Endothelial cell of umbilical vein (primary cell): ENCODE measurements around the gene CD151. TPM values are rescaled to one million over a fixed set of nuclear protein-coding genes. Genes with fewer than 3 reads are reported as not detected.

Source experiments
- BruUV-seq: library from RNA; stranded (reverse); fragments of 400-500 nt; replicated peaks from 2 replicates; lab custom pipeline; 2021; lab: Mats Ljungman, UMichigan
- CTCF ChIA-PET: fragments of 300-600, 350-600 bp; sonication (Branson Sonifier 250); formaldehyde crosslinking; loops from one replicate; lab custom pipeline; 2021; ENCODE audit warnings: antibody characterized with exemption, inconsistent platforms; lab: Charles Lee
- POLR2A ChIA-PET: fragments of 300-600, 350-600 bp; sonication (Branson Sonifier 250); formaldehyde crosslinking; loops from one replicate; lab custom pipeline; 2021; ENCODE audit warnings: antibody characterized with exemption, inconsistent platforms; lab: Charles Lee
- DNase-seq: peaks from one replicate; pipeline ENCODE4 v3.0.0-alpha.2; 2011; ENCODE audit warnings: low read depth, low spot score
- FAIRE-seq: peaks from 2 replicates; lab custom pipeline; 2011; peaks lifted over from hg19 to GRCh38; lab: Jason Lieb, UNC
- H2AFZ ChIP-seq: 2 replicates; pipeline ENCODE4 v1.6.0; 2012; ENCODE audit warnings: low read depth, low read length, control low read depth, inconsistent platforms
- H3K27ac ChIP-seq: 2 replicates; pipeline ENCODE4 v1.5.1; 2011; ENCODE audit warnings: low read depth, mild to moderate bottlenecking, control low read depth, low read length, moderate library complexity; ENCODE audit not compliant: insufficient read depth
- H3K27me3 ChIP-seq, 2 experiments: 2 replicates each; pipeline versions ENCODE4 v1.6.0 to v1.6.1; 2011; ENCODE audit warnings: low read length in 2 of 2, mixed read lengths in 1 of 2; ENCODE audit not compliant: control insufficient read depth in 2 of 2, insufficient read depth in 2 of 2
- H3K36me3 ChIP-seq, 2 experiments: 2 replicates in 1 of 2; 3 replicates in 1 of 2; pipeline ENCODE4 v1.5.1; 2011; ENCODE audit warnings: low read length in 2 of 2, mild to moderate bottlenecking in 1 of 2, moderate library complexity in 1 of 2; ENCODE audit not compliant: control insufficient read depth in 2 of 2, insufficient read depth in 2 of 2; ENCODE audit errors: extremely low read depth in 1 of 2
- H3K4me1 ChIP-seq: 3 replicates; pipeline ENCODE4 v1.5.1; 2011; ENCODE audit warnings: mild to moderate bottlenecking, low read length; ENCODE audit not compliant: control insufficient read depth, insufficient read depth; ENCODE audit errors: extremely low read depth
- H3K4me2 ChIP-seq: 2 replicates; pipeline ENCODE4 v1.6.1; 2011; ENCODE audit warnings: low read length, control low read depth, mixed read lengths; ENCODE audit not compliant: insufficient read depth
- H3K4me3 ChIP-seq, 3 experiments: fragments of 200-600 bp in 1 of 3; sonication (generic), shearing (Covaris generic) in 1 of 3; replicated peaks in 1 of 3; 2 replicates each; pipeline ENCODE4 v1.5.1; 2011 to 2016; ENCODE audit warnings: control low read depth in 3 of 3, low read length in 3 of 3, mild to moderate bottlenecking in 2 of 3, inconsistent platforms in 1 of 3, low read depth in 1 of 3, moderate library complexity in 1 of 3; ENCODE audit not compliant: insufficient read depth in 1 of 3
- H3K79me2 ChIP-seq: 2 replicates; pipeline ENCODE4 v1.6.0; 2012; ENCODE audit warnings: low read length, inconsistent platforms; ENCODE audit not compliant: control insufficient read depth, insufficient read depth
- H3K9ac ChIP-seq: replicated peaks from 2 replicates; pipeline ENCODE3; 2011; ENCODE audit warnings: low read length, control low read depth; ENCODE audit not compliant: insufficient read depth; ENCODE audit errors: extremely low read depth
- H3K9me1 ChIP-seq: replicated peaks from 3 replicates; pipeline ENCODE4 v1.6.0; 2011; ENCODE audit warnings: mild to moderate bottlenecking, low read length; ENCODE audit not compliant: control insufficient read depth, insufficient read depth; ENCODE audit errors: extremely low read depth
- H3K9me3 ChIP-seq: replicated peaks from 2 replicates; pipeline ENCODE4 v1.5.1; 2012; ENCODE audit warnings: low read length, inconsistent platforms; ENCODE audit not compliant: control insufficient read depth, insufficient read depth
- H4K20me1 ChIP-seq: replicated peaks from 2 replicates; pipeline ENCODE3; 2011; ENCODE audit warnings: mild to moderate bottlenecking, low read length; ENCODE audit not compliant: control insufficient read depth, insufficient read depth; ENCODE audit errors: extremely low read depth
- FOS ChIP-seq: IDR thresholded peaks from 2 replicates; pipeline ENCODE4 v1.6.1; 2011; ENCODE audit warnings: mild to moderate bottlenecking, low read length, moderate library complexity, borderline replicate concordance; ENCODE audit not compliant: insufficient read depth
- GATA2 ChIP-seq: IDR thresholded peaks from 2 replicates; pipeline ENCODE4 v1.7.0; 2011; ENCODE audit warnings: low read depth, mild to moderate bottlenecking, moderate library complexity, mixed read lengths, low read length; ENCODE audit not compliant: insufficient read length, insufficient read depth
- JUN ChIP-seq: IDR thresholded peaks from 2 replicates; pipeline ENCODE4 v1.6.1; 2011; ENCODE audit warnings: borderline replicate concordance, low read depth; ENCODE audit not compliant: insufficient read length, insufficient read depth
- POLR2A ChIP-seq: IDR thresholded peaks from 2 replicates; pipeline ENCODE4 v1.6.1; 2012; ENCODE audit warnings: low read depth, mild to moderate bottlenecking, control low read depth, low read length
- dilution Hi-C: fragments of 300-500 bp; cut with MboI; formaldehyde crosslinking; loops from one replicate; pipeline ENCODE4 v1.15.0; 2019; ENCODE audit warnings: low sequenced_read_pairs; ENCODE audit not compliant: extremely low pct_ligation_motif_present
- intact Hi-C: fragments of 100-400 bp; cut with micrococcal nuclease; formaldehyde crosslinking; loops from one replicate; pipeline ENCODE4 v1.10.0; 2022
- polyA plus RNA-seq, 4 experiments: library from polyadenylated mRNA; depleted of rRNA in 3 of 4; stranded (reverse) in 3 of 4; unstranded in 1 of 4; fragments of >200 nt; gene quantifications; 2 replicates each; pipeline versions ENCODE4 v1.2.1 to v1.2.3, GENCODE V29; 2011 to 2012; ENCODE audit warnings: missing spikeins in 1 of 4
- total RNA-seq: library from RNA; stranded (reverse); gene quantifications from 2 replicates; pipeline ENCODE4 v1.2.3, GENCODE V29; 2021
- TF ChIP-seq, protein P1 (sequence below), 2 donors: IDR thresholded peaks; 1 replicate in 1 of 2; 2 replicates in 1 of 2; pipeline ENCODE4 v1.5.1; 2011; ENCODE audit warnings: low read length in 2 of 2, mild to moderate bottlenecking in 2 of 2, moderate library complexity in 2 of 2, control low read depth in 1 of 2, inconsistent platforms in 1 of 2, low read depth in 1 of 2; ENCODE audit not compliant: insufficient read depth in 1 of 2; ENCODE audit errors: extremely low read depth in 1 of 2
- TF ChIP-seq, protein P2 (sequence below): IDR thresholded peaks from 2 replicates; pipeline ENCODE4 v1.6.1; 2011; ENCODE audit not compliant: insufficient read depth, insufficient read length

The CD151 gene
- total and polyA plus RNA-seq, 2 donors (not counting 3 experiments of a cell fraction or from before 2014, with no cell fraction given), result 515 to 1,090 TPM

DNA sequence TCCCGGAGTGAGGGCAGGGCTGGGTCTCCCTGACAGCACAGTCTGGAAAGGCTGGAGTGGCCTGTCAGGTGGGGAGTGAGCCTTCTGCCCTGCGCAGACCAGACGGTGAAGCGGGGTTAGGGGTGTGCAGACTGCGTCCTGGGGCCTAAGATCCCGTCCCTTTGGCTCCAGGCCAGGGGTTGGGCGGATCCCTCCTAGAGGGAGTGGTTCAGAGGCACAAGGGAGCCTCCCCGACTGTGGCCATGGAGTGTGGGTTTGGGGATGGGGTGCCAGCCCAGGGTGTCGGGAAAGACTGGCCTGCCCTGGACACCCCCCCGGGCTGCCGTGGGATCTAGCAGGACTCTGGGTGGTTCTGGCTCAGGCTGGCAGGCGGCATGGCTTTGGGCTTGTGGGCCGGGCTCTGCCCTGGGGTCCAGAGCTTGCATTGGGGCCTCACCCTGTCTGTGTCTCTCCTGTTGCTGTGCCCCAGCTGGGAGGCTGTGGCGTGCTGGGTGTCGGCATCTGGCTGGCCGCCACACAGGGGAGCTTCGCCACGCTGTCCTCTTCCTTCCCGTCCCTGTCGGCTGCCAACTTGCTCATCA is 29.4 kb downstream of the CD151 start:
- no TSS peak for BruUV-seq
- H4K20me1 ChIP-seq, result no peaks in the 10 kb centered on the region
- CTCF ChIA-PET, result no interaction called here
- TF ChIP-seq POLR2A (no peak), FOS (no peak), GATA2 (no peak), JUN (no peak)
- TF ChIP-seq, protein P1, sequence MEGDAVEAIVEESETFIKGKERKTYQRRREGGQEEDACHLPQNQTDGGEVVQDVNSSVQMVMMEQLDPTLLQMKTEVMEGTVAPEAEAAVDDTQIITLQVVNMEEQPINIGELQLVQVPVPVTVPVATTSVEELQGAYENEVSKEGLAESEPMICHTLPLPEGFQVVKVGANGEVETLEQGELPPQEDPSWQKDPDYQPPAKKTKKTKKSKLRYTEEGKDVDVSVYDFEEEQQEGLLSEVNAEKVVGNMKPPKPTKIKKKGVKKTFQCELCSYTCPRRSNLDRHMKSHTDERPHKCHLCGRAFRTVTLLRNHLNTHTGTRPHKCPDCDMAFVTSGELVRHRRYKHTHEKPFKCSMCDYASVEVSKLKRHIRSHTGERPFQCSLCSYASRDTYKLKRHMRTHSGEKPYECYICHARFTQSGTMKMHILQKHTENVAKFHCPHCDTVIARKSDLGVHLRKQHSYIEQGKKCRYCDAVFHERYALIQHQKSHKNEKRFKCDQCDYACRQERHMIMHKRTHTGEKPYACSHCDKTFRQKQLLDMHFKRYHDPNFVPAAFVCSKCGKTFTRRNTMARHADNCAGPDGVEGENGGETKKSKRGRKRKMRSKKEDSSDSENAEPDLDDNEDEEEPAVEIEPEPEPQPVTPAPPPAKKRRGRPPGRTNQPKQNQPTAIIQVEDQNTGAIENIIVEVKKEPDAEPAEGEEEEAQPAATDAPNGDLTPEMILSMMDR (IDR thresholded peaks at IDR 0.05; ENCODE audit: extremely low read depth in 1 of 2, insufficient read depth in 1 of 2, low read depth in 1 of 2, low read length in 2 of 2), result no peak
- TF ChIP-seq, protein P2, sequence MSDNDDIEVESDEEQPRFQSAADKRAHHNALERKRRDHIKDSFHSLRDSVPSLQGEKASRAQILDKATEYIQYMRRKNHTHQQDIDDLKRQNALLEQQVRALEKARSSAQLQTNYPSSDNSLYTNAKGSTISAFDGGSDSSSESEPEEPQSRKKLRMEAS, result no peak
- intact Hi-C loops, result no loop called here
- POLR2A ChIA-PET, result no interaction called here
- H3K4me3 ChIP-seq, result no peak overlapping the region
- no peak overlapping the region for H3K9ac ChIP-seq
- DNase-seq (no peak), FAIRE-seq (no peak)
- dilution Hi-C loops, result no loop called here
- no peaks in the 10 kb centered on the region for H3K4me1 ChIP-seq
- H3K79me2 ChIP-seq, result no peaks in the 10 kb centered on the region
- no peak overlapping the region for H3K27ac ChIP-seq
- H3K4me2 ChIP-seq, result no peak overlapping the region
- H3K9me1 ChIP-seq, result no peaks in the 10 kb centered on the region
- peaks cover 0 to 11% of the 10 kb centered on the region in 2 experiments for H3K36me3 ChIP-seq
- no peaks in the 10 kb centered on the region for H3K9me3 ChIP-seq
- no peak overlapping the region for H2AFZ ChIP-seq
- H3K27me3 ChIP-seq, result no peaks in the 10 kb centered on the region
